ENCODE measurements around the gene EGFL7.

Gene EGFL7

GRCh38 chr9:136662656-136663581, at the start of gene EGFL7:
Gene EGFL7, plus strand, starts transcription at chr9:136662916. Its CDS starts 5,367 bp downstream, at chr9:136668283.
- H3K27ac ChIP-seq, result no peak within 1 kb of the TSS
- TF ChIP-seq ZFX (IDR thresholded peaks at IDR 0.05), result no peak
- no peak for TF ChIP-seq CTCF (conservative IDR thresholded peaks at IDR 0.05)

GRCh38 chr9:136613824-136614371, 48.8 kb upstream of the EGFL7 start:
- H3K27ac ChIP-seq, result no peak overlapping the region
- TF ChIP-seq ZFX (IDR thresholded peaks at IDR 0.05) (no peak), CTCF (conservative IDR thresholded peaks at IDR 0.05) (no peak)

DNA sequence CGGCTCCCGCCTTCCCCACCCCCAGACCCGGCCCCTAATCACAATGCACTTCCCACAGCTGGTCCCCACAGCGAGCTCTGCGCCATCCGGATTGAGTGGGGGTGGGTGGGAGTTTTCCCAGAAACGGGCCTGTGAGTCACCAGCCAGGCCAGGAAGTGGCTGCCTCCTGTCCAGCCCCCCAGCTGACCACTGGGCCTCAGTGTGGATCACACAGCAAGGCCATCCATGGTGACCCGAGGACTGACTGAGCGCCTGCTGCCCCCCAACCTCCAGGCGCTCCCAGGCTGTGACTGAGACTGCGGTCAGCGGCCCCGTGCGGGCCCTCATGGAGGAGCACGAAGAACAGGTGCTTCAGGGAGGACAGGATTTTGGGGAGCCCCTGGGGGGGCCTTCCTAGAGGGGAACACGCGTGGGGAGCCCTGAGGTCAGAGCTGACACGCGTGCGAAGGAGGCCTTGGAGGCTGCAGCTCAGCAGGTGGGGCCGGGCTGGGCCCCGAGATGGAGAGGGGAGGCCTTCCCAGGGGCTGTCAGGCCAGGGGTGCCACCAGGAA, 48.3 kb upstream of the EGFL7 start:
- TF ChIP-seq CTCF (conservative IDR thresholded peaks at IDR 0.05) (no peak), ZFX (IDR thresholded peaks at IDR 0.05) (no peak)
- H3K27ac ChIP-seq, result peak overlapping the region; percentile 27

DNA sequence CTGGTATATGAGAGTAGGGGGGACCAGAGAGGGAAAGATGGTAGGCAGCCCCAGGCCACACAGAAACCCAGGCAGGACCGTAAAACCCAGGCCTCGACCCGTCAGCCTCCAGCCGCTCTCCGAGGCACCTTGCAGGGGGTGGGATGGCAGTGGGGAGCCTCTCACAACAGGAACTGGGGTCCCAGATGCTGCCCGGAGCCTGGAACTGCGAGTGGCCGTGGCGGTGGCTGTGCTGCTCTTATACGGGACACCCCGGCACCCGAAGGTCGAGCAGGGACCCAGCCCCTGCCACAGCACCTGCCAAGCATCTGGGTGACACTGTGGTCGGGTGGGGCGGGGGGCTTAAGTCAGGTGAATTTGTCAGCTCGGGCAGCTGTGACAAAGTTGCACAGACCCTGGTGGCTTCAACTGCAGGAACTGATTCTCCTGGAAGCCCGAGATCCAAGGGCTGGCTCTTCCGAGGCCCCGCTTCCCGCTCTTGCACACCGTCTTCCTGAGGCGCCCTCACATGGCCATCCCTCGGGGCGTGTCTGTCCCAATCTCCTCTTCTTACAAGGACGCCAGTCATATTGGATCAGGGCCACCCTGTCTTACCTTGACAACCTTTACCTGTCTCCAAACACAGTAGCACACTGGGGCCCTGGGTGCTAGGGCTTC, 47.6 kb upstream of the EGFL7 start:
- peak overlapping the region; percentile 27 for H3K27ac ChIP-seq
- TF ChIP-seq ZFX (IDR thresholded peaks at IDR 0.05), result no peak
- no peak for TF ChIP-seq CTCF (conservative IDR thresholded peaks at IDR 0.05)

DNA sequence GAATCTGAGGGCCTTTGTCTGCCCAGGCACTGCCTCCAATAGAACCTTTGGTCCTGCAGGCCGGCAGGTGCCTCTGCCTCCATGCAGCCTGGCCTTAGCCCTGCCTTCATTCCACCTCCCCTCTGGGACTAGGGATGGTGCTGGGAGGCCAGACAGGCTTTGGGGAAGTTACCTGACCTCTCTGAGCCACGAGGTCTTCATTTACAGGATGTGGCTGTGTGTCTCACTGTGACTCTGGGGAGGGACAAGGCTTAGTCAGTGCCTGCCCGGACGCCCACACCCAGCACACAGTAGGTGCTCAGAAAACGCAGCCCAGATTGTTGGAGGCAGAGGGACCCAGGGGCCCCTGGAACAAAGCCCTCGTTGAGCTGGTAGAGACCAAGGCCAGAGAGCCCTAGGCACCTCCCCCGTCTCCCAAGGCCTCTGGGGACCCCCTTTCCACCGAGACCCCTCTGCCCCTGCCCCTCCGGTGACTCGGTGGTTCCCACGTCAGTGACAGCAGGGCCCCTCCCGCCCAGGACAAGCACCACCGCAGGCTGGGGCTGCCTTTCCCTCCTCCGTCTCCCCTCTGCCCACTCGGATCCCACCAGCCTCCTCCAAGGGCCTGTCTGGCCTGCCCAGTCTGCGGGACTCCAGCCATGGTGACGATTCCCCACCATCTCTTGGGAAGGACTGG, 46.9 kb upstream of the EGFL7 start:
- peak overlapping the region; percentile 27 for H3K27ac ChIP-seq

GRCh38 chr9:136616307-136616635, 46.4 kb upstream of the EGFL7 start:
- TF ChIP-seq ZFX (IDR thresholded peaks at IDR 0.05) (no peak), CTCF (conservative IDR thresholded peaks at IDR 0.05) (no peak)
- H3K27ac ChIP-seq, result no peak overlapping the region

More for the DNA sequence above, 46.9 kb upstream of the EGFL7 start:
- TF ChIP-seq CTCF (conservative IDR thresholded peaks at IDR 0.05) (no peak), ZFX (IDR thresholded peaks at IDR 0.05) (no peak; the same call in 1 of the 2 replicates)
